Measurements from ENCODE around the gene MCC. TPM values are rescaled to one million over a fixed set of nuclear protein-coding genes. Genes with fewer than 3 reads are reported as not detected.

Gene MCC
- total RNA-seq, 3 donors from 2014 or later (not counting 1 experiment from before 2014, with no cell fraction given) = 0.68 to 1.8 (median 1.4) TPM

DNA sequence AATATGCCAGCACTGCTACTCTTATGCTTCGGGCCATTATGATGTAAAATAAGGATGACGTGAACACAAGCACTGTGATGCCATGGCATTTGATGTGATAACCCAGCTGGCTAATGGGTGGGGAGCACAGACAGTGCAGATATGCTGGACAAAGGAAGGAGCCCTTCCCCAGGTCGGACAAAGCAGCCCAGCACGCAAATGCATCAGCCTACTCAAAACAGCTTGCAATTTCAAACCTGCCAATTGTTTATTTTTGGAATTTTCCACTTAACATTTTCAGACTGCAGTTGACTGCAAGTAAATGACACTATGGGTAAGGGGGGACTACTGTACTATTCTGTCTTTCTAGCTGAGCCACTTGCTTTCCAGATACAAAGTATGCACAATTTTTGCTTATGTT, 330.4 kb downstream of the MCC start:
- H3K27me3 Mint-ChIP-seq (ENCODE audit: low read depth in 2 of 2) = peaks cover 10 to 46% of the 10 kb centered on the region in 2 donors

DNA sequence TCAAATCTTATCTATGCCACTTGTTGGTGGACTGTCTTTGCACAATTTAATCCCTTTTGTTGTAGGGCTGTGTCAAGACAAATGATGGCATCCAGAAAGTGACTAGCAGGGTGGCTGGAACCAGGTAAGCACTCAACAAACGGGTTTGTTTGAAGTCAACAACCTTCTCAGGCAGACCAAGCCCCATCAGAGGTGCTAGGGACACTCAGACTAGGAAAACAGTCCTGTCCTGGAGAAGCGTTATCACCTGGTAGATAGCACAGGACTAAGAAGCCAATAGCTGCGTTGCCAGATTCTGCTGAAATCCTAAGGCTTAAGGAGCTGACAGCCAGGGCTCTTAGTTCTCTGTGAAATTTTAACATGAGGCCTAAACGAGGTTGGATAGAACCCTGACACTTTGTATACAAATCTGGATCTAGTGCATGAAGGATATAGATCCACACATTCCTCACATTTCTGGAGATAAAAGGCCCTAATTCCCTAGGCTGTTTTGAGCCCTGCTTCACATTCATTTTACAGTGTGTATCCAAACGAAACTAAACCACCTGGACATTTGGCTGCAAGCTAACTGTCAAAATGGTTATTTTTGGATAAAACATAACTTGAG, 331.9 kb downstream of the MCC start:
- ATAC-seq (no peak), DNase-seq (no peak)
- H3K9me3 Mint-ChIP-seq = no peaks in the 10 kb centered on the region
- intact Hi-C loops (cut with micrococcal nuclease) = no loop called here
- no peak overlapping the region for H3K4me3 ChIP-seq (ENCODE audit: low read length)
- no peak overlapping the region for H3K4me3 Mint-ChIP-seq
- TF ChIP-seq, protein P1, sequence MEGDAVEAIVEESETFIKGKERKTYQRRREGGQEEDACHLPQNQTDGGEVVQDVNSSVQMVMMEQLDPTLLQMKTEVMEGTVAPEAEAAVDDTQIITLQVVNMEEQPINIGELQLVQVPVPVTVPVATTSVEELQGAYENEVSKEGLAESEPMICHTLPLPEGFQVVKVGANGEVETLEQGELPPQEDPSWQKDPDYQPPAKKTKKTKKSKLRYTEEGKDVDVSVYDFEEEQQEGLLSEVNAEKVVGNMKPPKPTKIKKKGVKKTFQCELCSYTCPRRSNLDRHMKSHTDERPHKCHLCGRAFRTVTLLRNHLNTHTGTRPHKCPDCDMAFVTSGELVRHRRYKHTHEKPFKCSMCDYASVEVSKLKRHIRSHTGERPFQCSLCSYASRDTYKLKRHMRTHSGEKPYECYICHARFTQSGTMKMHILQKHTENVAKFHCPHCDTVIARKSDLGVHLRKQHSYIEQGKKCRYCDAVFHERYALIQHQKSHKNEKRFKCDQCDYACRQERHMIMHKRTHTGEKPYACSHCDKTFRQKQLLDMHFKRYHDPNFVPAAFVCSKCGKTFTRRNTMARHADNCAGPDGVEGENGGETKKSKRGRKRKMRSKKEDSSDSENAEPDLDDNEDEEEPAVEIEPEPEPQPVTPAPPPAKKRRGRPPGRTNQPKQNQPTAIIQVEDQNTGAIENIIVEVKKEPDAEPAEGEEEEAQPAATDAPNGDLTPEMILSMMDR (IDR thresholded peaks at IDR 0.05) = no peak
- no peak overlapping the region for H3K27ac ChIP-seq (ENCODE audit: low read length)
- H3K36me3 Mint-ChIP-seq = no peaks in the 10 kb centered on the region
- H3K27me3 ChIP-seq (ENCODE audit: control insufficient read depth, insufficient read depth, low read length) = no peaks in the 10 kb centered on the region
- H3K27ac Mint-ChIP-seq = no peak overlapping the region
- 84% methylated on average over 5 of the region's 5 CpGs for WGBS (ENCODE audit: insufficient coverage)
- no peaks in the 10 kb centered on the region for H3K36me3 ChIP-seq (ENCODE audit: control insufficient read depth, insufficient read depth, low read length)
- peaks cover 10 to 40% of the 10 kb centered on the region in 2 donors for H3K27me3 Mint-ChIP-seq (ENCODE audit: low read depth in 2 of 2)
- no peaks in the 10 kb centered on the region for H3K9me3 ChIP-seq (ENCODE audit: control insufficient read depth, insufficient read depth, low read length)
- no peaks in the 10 kb centered on the region for H3K4me1 Mint-ChIP-seq
- no peaks in the 10 kb centered on the region for H3K4me1 ChIP-seq (ENCODE audit: control insufficient read depth, insufficient read depth, low read length)

More for the DNA sequence above, 330.4 kb downstream of the MCC start:
- intact Hi-C loops (cut with micrococcal nuclease) = no loop called here
- Mint-ChIP-seq H3K27ac (no peak overlapping the region), H3K36me3 (no peaks in the 10 kb centered on the region), H3K9me3 (no peaks in the 10 kb centered on the region), H3K4me1 (no peaks in the 10 kb centered on the region), H3K4me3 (no peak overlapping the region)
- DNase-seq = no peak
- no peaks in the 10 kb centered on the region for H3K9me3 ChIP-seq (ENCODE audit: control insufficient read depth, insufficient read depth, low read length)
- H3K27me3 ChIP-seq (ENCODE audit: control insufficient read depth, insufficient read depth, low read length) = no peaks in the 10 kb centered on the region
- H3K4me3 ChIP-seq (ENCODE audit: low read length) = no peak overlapping the region
- H3K36me3 ChIP-seq (ENCODE audit: control insufficient read depth, insufficient read depth, low read length) = no peaks in the 10 kb centered on the region
- H3K27ac ChIP-seq (ENCODE audit: low read length) = no peak overlapping the region
- TF ChIP-seq, protein P1 (IDR thresholded peaks at IDR 0.05) = no peak
- WGBS (ENCODE audit: insufficient coverage) = 84% methylated on average over 4 of the region's 4 CpGs
- ATAC-seq = no peak
- no peaks in the 10 kb centered on the region for H3K4me1 ChIP-seq (ENCODE audit: control insufficient read depth, insufficient read depth, low read length)

DNA sequence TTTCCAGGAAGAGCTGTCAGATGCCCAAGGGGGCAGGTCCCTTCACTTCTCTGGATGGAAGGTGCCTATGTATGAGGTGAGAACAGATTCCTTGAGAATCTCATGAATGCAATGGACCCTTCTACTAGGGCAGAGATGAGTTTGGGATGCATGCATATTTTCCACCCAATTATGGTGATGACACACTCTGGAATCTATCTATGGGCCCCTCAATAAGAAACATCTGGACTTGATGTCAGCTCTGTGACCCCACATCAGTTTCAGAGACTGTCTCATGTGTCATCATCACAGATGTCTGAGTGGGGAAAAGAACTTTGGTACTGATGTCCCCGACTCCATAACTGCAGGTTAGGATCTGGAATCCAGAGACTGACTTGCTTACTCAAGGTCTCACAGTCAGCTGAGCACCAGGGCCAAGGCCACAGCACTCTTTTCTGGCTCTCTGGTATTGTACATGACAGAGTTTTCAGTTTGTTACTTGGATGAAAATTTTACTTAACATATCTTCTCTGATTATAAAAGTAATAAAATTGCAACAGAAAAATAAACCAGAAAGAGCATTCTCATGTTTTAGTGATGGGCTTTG, 334.6 kb downstream of the MCC start:
- intact Hi-C loops (cut with micrococcal nuclease) = no loop called here
- TF ChIP-seq, protein P1 (IDR thresholded peaks at IDR 0.05) = no peak
- Histone ChIP-seq H3K9me3 (ENCODE audit: control insufficient read depth, insufficient read depth, low read length) (no peaks in the 10 kb centered on the region), H3K27me3 (ENCODE audit: control insufficient read depth, insufficient read depth, low read length) (no peaks in the 10 kb centered on the region), H3K4me3 (ENCODE audit: low read length) (no peak overlapping the region), H3K27ac (ENCODE audit: low read length) (no peak overlapping the region), H3K4me1 (ENCODE audit: control insufficient read depth, insufficient read depth, low read length) (no peaks in the 10 kb centered on the region), H3K36me3 (ENCODE audit: control insufficient read depth, insufficient read depth, low read length) (no peaks in the 10 kb centered on the region)
- Mint-ChIP-seq H3K4me1 (no peaks in the 10 kb centered on the region), H3K4me3 (no peak overlapping the region), H3K36me3 (no peaks in the 10 kb centered on the region), H3K27ac (no peak overlapping the region), H3K9me3 (no peaks in the 10 kb centered on the region), H3K27me3 (ENCODE audit: low read depth in 2 of 2) (peaks cover 17 to 33% of the 10 kb centered on the region in 2 donors)
- no peak for DNase-seq
- 88% methylated on average over 1 of the region's 1 CpG for WGBS (ENCODE audit: insufficient coverage)
- no peak for ATAC-seq

- intact Hi-C loops (cut with micrococcal nuclease) = no loop called here
- Histone ChIP-seq H3K4me1 (ENCODE audit: control insufficient read depth, insufficient read depth, low read length) (no peaks in the 10 kb centered on the region), H3K4me3 (ENCODE audit: low read length) (no peak overlapping the region), H3K36me3 (ENCODE audit: control insufficient read depth, insufficient read depth, low read length) (no peaks in the 10 kb centered on the region), H3K27me3 (ENCODE audit: control insufficient read depth, insufficient read depth, low read length) (no peaks in the 10 kb centered on the region), H3K27ac (ENCODE audit: low read length) (no peak overlapping the region), H3K9me3 (ENCODE audit: control insufficient read depth, insufficient read depth, low read length) (no peaks in the 10 kb centered on the region)
- WGBS (ENCODE audit: insufficient coverage) = 100% methylated on average over 2 of the region's 2 CpGs
- Mint-ChIP-seq H3K36me3 (no peaks in the 10 kb centered on the region), H3K27ac (no peak overlapping the region), H3K4me3 (no peak overlapping the region), H3K27me3 (ENCODE audit: low read depth in 2 of 2) (peaks cover 19 to 27% of the 10 kb centered on the region in 2 donors), H3K4me1 (no peaks in the 10 kb centered on the region), H3K9me3 (no peaks in the 10 kb centered on the region)
- TF ChIP-seq, protein P1 (IDR thresholded peaks at IDR 0.05) = no peak
- ATAC-seq (no peak), DNase-seq (no peak)
Observed at GRCh38 chr5:113152380-113152740, 335.9 kb downstream of the MCC start.

All from natural killer cell (primary cell).